GM23338 (cell line): ENCODE results near the gene CHD5. TPM values are rescaled to one million over a fixed set of nuclear protein-coding genes. Genes with fewer than 3 reads are reported as not detected.

Experiments
- ATAC-seq: fragments of 200-7000 bp; cut with Tn5 transposase; 3 replicates; pipeline ENCODE4 v1.9.1; 2020
- DNase-seq: peaks from one replicate; pipeline ENCODE4 v3.0.0-alpha.2; 2015; ENCODE audit warnings: low spot score
- H2AFZ ChIP-seq: fragments of 200-600 bp; sonication (generic); 2 replicates; pipeline ENCODE4 v1.8.0; 2016; ENCODE audit warnings: antibody characterized with exemption, mild to moderate bottlenecking, moderate library complexity
- H3F3A ChIP-seq: fragments of 200-600 bp; sonication (generic); replicated peaks from 2 replicates; pipeline ENCODE4 v1.8.0; 2017; ENCODE audit warnings: antibody characterized with exemption, mixed run types, low read depth
- H3K27ac ChIP-seq: fragments of 200-600 bp; sonication (generic); 2 replicates; pipeline ENCODE4 v1.6.1; 2016; ENCODE audit warnings: low read depth
- H3K27me3 ChIP-seq: fragments of 200-600 bp; sonication (generic); 2 replicates; pipeline ENCODE4 v1.8.0; 2016; ENCODE audit warnings: mild to moderate bottlenecking, mixed run types, moderate library complexity; ENCODE audit not compliant: insufficient read depth
- H3K36me3 ChIP-seq: fragments of 200-600 bp; sonication (generic); 2 replicates; pipeline ENCODE4 v1.8.0; 2016; ENCODE audit warnings: mild to moderate bottlenecking; ENCODE audit not compliant: insufficient read depth
- H3K4me1 ChIP-seq: fragments of 200-600 bp; sonication (generic); 2 replicates; pipeline ENCODE4 v1.8.0; 2016; ENCODE audit warnings: mild to moderate bottlenecking, moderate library complexity; ENCODE audit not compliant: insufficient read depth
- H3K4me2 ChIP-seq: fragments of 200-600 bp; sonication (generic); 2 replicates; pipeline ENCODE4 v1.7.1; 2017; ENCODE audit warnings: mixed run types
- H3K4me3 ChIP-seq: fragments of 200-600 bp; sonication (generic); 2 replicates; pipeline ENCODE4 v1.6.1; 2016; ENCODE audit warnings: mixed run types
- H3K79me2 ChIP-seq: fragments of 200-600 bp; sonication (generic); replicated peaks from 2 replicates; pipeline ENCODE4 v1.8.0; 2017; ENCODE audit warnings: mild to moderate bottlenecking; ENCODE audit not compliant: insufficient read depth
- H3K9me2 ChIP-seq: fragments of 200-600 bp; sonication (generic); 2 replicates; pipeline ENCODE4 v1.8.0; 2017; ENCODE audit not compliant: insufficient read depth
- H4K20me1 ChIP-seq: fragments of 200-600 bp; sonication (generic); replicated peaks from 2 replicates; pipeline ENCODE4 v1.8.0; 2017; ENCODE audit warnings: mild to moderate bottlenecking; ENCODE audit not compliant: insufficient read depth
- H3K27ac Mint-ChIP-seq: 2 replicates; pipeline ENCODE4 v1.8.0; 2020; ENCODE audit warnings: inconsistent platforms, mild to moderate bottlenecking, moderate library complexity, mixed read lengths
- H3K27me3 Mint-ChIP-seq: 3 replicates; pipeline ENCODE4 v1.8.0; 2022; ENCODE audit warnings: low read depth, mild to moderate bottlenecking, moderate library complexity, mixed read lengths, inconsistent platforms; ENCODE audit not compliant: insufficient read depth, poor library complexity
- H3K36me3 Mint-ChIP-seq: 3 replicates; pipeline ENCODE4 v1.8.0; 2021; ENCODE audit warnings: low read depth, mild to moderate bottlenecking, inconsistent platforms, moderate library complexity, mixed read lengths
- H3K4me1 Mint-ChIP-seq: 3 replicates; pipeline ENCODE4 v1.8.0; 2020; ENCODE audit warnings: mild to moderate bottlenecking, inconsistent platforms, mixed read lengths
- H3K4me3 Mint-ChIP-seq: 3 replicates; pipeline ENCODE4 v1.8.0; 2021; ENCODE audit warnings: moderate library complexity, mild to moderate bottlenecking, inconsistent platforms, mixed read lengths
- H3K9me3 Mint-ChIP-seq: 3 replicates; pipeline ENCODE4 v1.8.0; 2020; ENCODE audit warnings: moderate library complexity, mild to moderate bottlenecking, inconsistent platforms, mixed read lengths
- CREB1 ChIP-seq: fragments of 250-450 bp; sonication (Bioruptor Pico); IDR thresholded peaks from 2 replicates; pipeline ENCODE4 v1.5.0; 2020; ENCODE audit warnings: low read depth, mild to moderate bottlenecking, moderate library complexity
- EZH2 ChIP-seq: fragments of 200-600 bp; sonication (generic); IDR thresholded peaks from one replicate; pipeline ENCODE4 v1.8.0; 2017; ENCODE audit warnings: antibody characterized with exemption, mild to moderate bottlenecking, low read depth; ENCODE audit not compliant: unreplicated experiment
- EZH2phosphoT487 ChIP-seq: fragments of 200-600 bp; sonication (generic); IDR thresholded peaks from one replicate; pipeline ENCODE4 v1.8.1; 2018; ENCODE audit warnings: antibody characterized with exemption; ENCODE audit not compliant: unreplicated experiment
- JUNB ChIP-seq: IDR thresholded peaks from one replicate; pipeline ENCODE4 v1.6.1; 2016; ENCODE audit warnings: antibody characterized with exemption; ENCODE audit not compliant: unreplicated experiment
- NANOG ChIP-seq: IDR thresholded peaks from 2 replicates; pipeline ENCODE4 v1.6.1; 2016; ENCODE audit warnings: antibody characterized with exemption, borderline replicate concordance
- ZNF331 ChIP-seq: fragments of 250-450 bp; sonication (Bioruptor Pico); IDR thresholded peaks from 2 replicates; pipeline ENCODE4 v1.5.0; 2020; ENCODE audit warnings: low read depth, mild to moderate bottlenecking, moderate library complexity
- polyA plus RNA-seq: library from polyadenylated mRNA; unstranded; fragments of >200 nt; fragmentation: Nextera tagmentation; extraction: Ambion mirVana; gene quantifications from 2 replicates; pipeline ENCODE4 v1.2.1, GENCODE V29; 2016
- total RNA-seq: library from RNA; depleted of rRNA; stranded (reverse); fragments of >200 nt; shearing (Covaris generic); gene quantifications from 2 replicates; pipeline ENCODE4 v1.2.3, GENCODE V29; 2014
- TF ChIP-seq, protein P1 (sequence below), 2 experiments: fragments of 200-600 bp in 1 of 2; sonication (generic) in 1 of 2; conservative IDR thresholded peaks; 2 replicates each; pipeline versions ENCODE4 v1.5.1 to v1.6.1; 2016 to 2017; ENCODE audit warnings: antibody characterized with exemption in 2 of 2, low read depth in 2 of 2, mild to moderate bottlenecking in 2 of 2, moderate library complexity in 1 of 2
- TF ChIP-seq, protein P2 (sequence below): fragments of 250-450 bp; sonication (Bioruptor Pico); IDR thresholded peaks from 2 replicates; pipeline ENCODE4 v1.5.0; 2020; ENCODE audit warnings: mild to moderate bottlenecking, moderate library complexity
- TF ChIP-seq, protein P3 (sequence below): IDR thresholded peaks from 2 replicates; pipeline ENCODE4 v1.6.1; 2016; ENCODE audit warnings: antibody characterized with exemption

CHD5 gene
- total and polyA plus RNA-seq, 2 experiments from 2014 or later: 0.32 to 1.0 TPM

DNA sequence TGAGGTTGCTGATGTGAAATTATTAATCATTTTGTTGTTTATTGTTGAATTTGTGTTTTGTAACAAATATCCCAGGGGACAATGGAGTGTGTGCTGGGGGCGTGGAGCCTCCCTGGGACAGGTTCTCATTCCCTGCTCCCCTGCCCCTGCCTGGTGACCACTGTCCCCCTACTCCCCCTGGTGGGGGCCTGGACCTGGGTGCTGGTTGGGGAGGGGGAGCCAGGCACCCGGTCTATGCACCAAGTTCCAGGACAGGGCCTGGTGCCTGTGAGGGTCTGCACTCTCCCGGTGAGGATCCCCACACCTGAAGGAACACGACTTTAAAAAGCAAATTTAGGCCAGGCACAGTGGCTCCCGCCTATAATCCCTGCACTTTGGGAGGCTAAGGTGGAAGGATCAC lies 42.4 kb downstream of the CHD5 start (continued):
- TF ChIP-seq, protein P1, sequence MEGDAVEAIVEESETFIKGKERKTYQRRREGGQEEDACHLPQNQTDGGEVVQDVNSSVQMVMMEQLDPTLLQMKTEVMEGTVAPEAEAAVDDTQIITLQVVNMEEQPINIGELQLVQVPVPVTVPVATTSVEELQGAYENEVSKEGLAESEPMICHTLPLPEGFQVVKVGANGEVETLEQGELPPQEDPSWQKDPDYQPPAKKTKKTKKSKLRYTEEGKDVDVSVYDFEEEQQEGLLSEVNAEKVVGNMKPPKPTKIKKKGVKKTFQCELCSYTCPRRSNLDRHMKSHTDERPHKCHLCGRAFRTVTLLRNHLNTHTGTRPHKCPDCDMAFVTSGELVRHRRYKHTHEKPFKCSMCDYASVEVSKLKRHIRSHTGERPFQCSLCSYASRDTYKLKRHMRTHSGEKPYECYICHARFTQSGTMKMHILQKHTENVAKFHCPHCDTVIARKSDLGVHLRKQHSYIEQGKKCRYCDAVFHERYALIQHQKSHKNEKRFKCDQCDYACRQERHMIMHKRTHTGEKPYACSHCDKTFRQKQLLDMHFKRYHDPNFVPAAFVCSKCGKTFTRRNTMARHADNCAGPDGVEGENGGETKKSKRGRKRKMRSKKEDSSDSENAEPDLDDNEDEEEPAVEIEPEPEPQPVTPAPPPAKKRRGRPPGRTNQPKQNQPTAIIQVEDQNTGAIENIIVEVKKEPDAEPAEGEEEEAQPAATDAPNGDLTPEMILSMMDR (conservative IDR thresholded peaks at IDR 0.05; ENCODE audit: low read depth in 2 of 2): peak; percentile 37 to 48

- Mint-ChIP-seq H3K9me3 (no peaks in the 10 kb centered on the region; the same call in 2 of the 3 replicates), H3K4me1 (no peaks in the 10 kb centered on the region), H3K27me3 (peaks cover 14% of the 10 kb centered on the region), H3K36me3 (no peaks in the 10 kb centered on the region; the same call in 2 of the 3 replicates), H3K4me3 (no peak overlapping the region), H3K27ac (no peak overlapping the region)
- no peak overlapping the region for H3K4me2 ChIP-seq
- H3K36me3 ChIP-seq: no peaks in the 10 kb centered on the region
- H3K9me2 ChIP-seq: no peaks in the 10 kb centered on the region
- no peak overlapping the region for H3K27ac ChIP-seq
- no peaks in the 10 kb centered on the region for H3K27me3 ChIP-seq
- no peak overlapping the region for H3K4me3 ChIP-seq
- ATAC-seq (no peak), DNase-seq (no peak)
- no peaks in the 10 kb centered on the region for H3K4me1 ChIP-seq
- no peaks in the 10 kb centered on the region for H4K20me1 ChIP-seq
- no peak overlapping the region for H2AFZ ChIP-seq
- no peaks in the 10 kb centered on the region for H3K79me2 ChIP-seq
- H3F3A ChIP-seq: no peaks in the 10 kb centered on the region
- TF ChIP-seq EZH2 (no peak), EZH2phosphoT487 (no peak), CREB1 (CRISPR knock-in tag) (no peak), NANOG (no peak), ZNF331 (no peak), JUNB (no peak)
- TF ChIP-seq, protein P2, sequence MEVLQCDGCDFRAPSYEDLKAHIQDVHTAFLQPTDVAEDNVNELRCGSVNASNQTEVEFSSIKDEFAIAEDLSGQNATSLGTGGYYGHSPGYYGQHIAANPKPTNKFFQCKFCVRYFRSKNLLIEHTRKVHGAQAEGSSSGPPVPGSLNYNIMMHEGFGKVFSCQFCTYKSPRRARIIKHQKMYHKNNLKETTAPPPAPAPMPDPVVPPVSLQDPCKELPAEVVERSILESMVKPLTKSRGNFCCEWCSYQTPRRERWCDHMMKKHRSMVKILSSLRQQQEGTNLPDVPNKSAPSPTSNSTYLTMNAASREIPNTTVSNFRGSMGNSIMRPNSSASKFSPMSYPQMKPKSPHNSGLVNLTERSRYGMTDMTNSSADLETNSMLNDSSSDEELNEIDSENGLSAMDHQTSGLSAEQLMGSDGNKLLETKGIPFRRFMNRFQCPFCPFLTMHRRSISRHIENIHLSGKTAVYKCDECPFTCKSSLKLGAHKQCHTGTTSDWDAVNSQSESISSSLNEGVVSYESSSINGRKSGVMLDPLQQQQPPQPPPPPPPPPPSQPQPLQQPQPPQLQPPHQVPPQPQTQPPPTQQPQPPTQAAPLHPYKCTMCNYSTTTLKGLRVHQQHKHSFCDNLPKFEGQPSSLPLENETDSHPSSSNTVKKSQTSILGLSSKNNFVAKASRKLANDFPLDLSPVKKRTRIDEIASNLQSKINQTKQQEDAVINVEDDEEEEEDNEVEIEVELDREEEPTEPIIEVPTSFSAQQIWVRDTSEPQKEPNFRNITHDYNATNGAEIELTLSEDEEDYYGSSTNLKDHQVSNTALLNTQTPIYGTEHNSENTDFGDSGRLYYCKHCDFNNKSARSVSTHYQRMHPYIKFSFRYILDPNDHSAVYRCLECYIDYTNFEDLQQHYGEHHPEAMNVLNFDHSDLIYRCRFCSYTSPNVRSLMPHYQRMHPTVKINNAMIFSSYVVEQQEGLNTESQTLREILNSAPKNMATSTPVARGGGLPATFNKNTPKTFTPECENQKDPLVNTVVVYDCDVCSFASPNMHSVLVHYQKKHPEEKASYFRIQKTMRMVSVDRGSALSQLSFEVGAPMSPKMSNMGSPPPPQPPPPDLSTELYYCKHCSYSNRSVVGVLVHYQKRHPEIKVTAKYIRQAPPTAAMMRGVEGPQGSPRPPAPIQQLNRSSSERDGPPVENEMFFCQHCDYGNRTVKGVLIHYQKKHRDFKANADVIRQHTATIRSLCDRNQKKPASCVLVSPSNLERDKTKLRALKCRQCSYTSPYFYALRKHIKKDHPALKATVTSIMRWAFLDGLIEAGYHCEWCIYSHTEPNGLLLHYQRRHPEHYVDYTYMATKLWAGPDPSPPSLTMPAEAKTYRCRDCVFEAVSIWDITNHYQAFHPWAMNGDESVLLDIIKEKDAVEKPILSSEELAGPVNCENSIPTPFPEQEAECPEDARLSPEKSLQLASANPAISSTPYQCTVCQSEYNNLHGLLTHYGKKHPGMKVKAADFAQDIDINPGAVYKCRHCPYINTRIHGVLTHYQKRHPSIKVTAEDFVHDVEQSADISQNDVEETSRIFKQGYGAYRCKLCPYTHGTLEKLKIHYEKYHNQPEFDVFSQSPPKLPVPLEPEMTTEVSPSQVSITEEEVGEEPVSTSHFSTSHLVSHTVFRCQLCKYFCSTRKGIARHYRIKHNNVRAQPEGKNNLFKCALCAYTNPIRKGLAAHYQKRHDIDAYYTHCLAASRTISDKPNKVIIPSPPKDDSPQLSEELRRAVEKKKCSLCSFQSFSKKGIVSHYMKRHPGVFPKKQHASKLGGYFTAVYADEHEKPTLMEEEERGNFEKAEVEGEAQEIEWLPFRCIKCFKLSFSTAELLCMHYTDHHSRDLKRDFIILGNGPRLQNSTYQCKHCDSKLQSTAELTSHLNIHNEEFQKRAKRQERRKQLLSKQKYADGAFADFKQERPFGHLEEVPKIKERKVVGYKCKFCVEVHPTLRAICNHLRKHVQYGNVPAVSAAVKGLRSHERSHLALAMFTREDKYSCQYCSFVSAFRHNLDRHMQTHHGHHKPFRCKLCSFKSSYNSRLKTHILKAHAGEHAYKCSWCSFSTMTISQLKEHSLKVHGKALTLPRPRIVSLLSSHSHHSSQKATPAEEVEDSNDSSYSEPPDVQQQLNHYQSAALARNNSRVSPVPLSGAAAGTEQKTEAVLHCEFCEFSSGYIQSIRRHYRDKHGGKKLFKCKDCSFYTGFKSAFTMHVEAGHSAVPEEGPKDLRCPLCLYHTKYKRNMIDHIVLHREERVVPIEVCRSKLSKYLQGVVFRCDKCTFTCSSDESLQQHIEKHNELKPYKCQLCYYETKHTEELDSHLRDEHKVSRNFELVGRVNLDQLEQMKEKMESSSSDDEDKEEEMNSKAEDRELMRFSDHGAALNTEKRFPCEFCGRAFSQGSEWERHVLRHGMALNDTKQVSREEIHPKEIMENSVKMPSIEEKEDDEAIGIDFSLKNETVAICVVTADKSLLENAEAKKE (CRISPR knock-in tag): no peak
- TF ChIP-seq, protein P3, sequence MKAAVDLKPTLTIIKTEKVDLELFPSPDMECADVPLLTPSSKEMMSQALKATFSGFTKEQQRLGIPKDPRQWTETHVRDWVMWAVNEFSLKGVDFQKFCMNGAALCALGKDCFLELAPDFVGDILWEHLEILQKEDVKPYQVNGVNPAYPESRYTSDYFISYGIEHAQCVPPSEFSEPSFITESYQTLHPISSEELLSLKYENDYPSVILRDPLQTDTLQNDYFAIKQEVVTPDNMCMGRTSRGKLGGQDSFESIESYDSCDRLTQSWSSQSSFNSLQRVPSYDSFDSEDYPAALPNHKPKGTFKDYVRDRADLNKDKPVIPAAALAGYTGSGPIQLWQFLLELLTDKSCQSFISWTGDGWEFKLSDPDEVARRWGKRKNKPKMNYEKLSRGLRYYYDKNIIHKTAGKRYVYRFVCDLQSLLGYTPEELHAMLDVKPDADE: no peak
- TF ChIP-seq, protein P1 (conservative IDR thresholded peaks at IDR 0.05; ENCODE audit: low read depth in 2 of 2): no peak
Observed at GRCh38 chr1:6136516-6137220, 43.5 kb downstream of the CHD5 start.
